K562 (cell line): ENCODE measurements around the gene CCNY. TPM values are rescaled to one million over a fixed set of nuclear protein-coding genes. Genes with fewer than 3 reads are reported as not detected.
A peak's percentile ranks its signal among the peaks of the same experiment; 100 is the strongest.

Source experiments
- ATAC-seq: fragments of 200-7000 bp; cut with Tn5 transposase; 3 replicates; pipeline ENCODE4 v1.9.1; 2020; ENCODE audit warnings: moderate library complexity
- BruUV-seq: library from RNA; stranded (reverse); fragments of 400-500 nt; replicated peaks from 2 replicates; lab custom pipeline; 2021; lab: Mats Ljungman, UMichigan
- CTCF ChIA-PET: fragments of 300-600 bp; formaldehyde crosslinking; extraction: SDS; loops from one replicate; lab custom pipeline; 2021; ENCODE audit warnings: low intra/inter-chr PET ratio; lab: Yijun Ruan, JAX
- POLR2A ChIA-PET: fragments of 300-600, 350-650 bp; sonication (Branson Sonifier 250); formaldehyde crosslinking; extraction: SDS; loops from one replicate; lab custom pipeline; 2021; ENCODE audit warnings: antibody characterized with exemption, inconsistent platforms; lab: Yijun Ruan, JAX
- DNase-seq, 4 experiments: peaks; one replicate each; pipeline versions ENCODE4 v3.0.0 to v3.0.0-alpha.2; 2011 to 2018; ENCODE audit warnings: low spot score in 3 of 4, mixed read lengths in 3 of 4; ENCODE audit errors: extremely low read depth in 1 of 4
- FAIRE-seq: peaks from 2 replicates; lab custom pipeline; 2011; peaks lifted over from hg19 to GRCh38; lab: Jason Lieb, UNC
- H2AFZ ChIP-seq: 2 replicates; pipeline ENCODE4 v1.6.0; 2011; ENCODE audit warnings: low read depth, low read length, control low read depth, inconsistent platforms
- H3K27ac ChIP-seq: fragments of 200-600 bp; 3 replicates; pipeline ENCODE4 v1.8.0; 2011; ENCODE audit warnings: low read depth, mild to moderate bottlenecking, control low read depth, inconsistent platforms, low read length, moderate library complexity, mixed read lengths; ENCODE audit errors: extremely low read depth
- H3K27me3 ChIP-seq, 2 experiments: fragments of 300-600 bp in 1 of 2; 2 replicates in 1 of 2; 3 replicates in 1 of 2; pipeline versions ENCODE4 v1.6.0 to v1.8.0; 2011; ENCODE audit warnings: inconsistent platforms in 2 of 2, low read length in 2 of 2, mild to moderate bottlenecking in 1 of 2, mixed read lengths in 1 of 2, moderate library complexity in 1 of 2; ENCODE audit not compliant: control insufficient read depth in 2 of 2, insufficient read depth in 2 of 2
- H3K36me3 ChIP-seq: fragments of 300-600 bp; 3 replicates; pipeline ENCODE4 v1.8.0; 2011; ENCODE audit warnings: mild to moderate bottlenecking, low read length, inconsistent platforms; ENCODE audit not compliant: control insufficient read depth, insufficient read depth
- H3K4me1 ChIP-seq, 2 experiments: fragments of 200-600 bp in 1 of 2; replicated peaks in 1 of 2; 2 replicates in 1 of 2; 3 replicates in 1 of 2; pipeline versions ENCODE4 v1.5.1 to v1.8.0; 2011; ENCODE audit warnings: inconsistent platforms in 2 of 2, low read length in 2 of 2, mild to moderate bottlenecking in 1 of 2, mixed read lengths in 1 of 2, moderate library complexity in 1 of 2; ENCODE audit not compliant: control insufficient read depth in 2 of 2, insufficient read depth in 2 of 2
- H3K4me2 ChIP-seq: 2 replicates; pipeline ENCODE4 v1.6.1; 2011; ENCODE audit warnings: low read length, control low read depth, inconsistent platforms, mixed read lengths; ENCODE audit not compliant: insufficient read depth
- H3K4me3 ChIP-seq: fragments of 200-600 bp; sonication (generic), shearing (Covaris generic); 2 replicates; pipeline ENCODE4 v1.5.1; 2016; ENCODE audit warnings: control low read depth, inconsistent platforms
- H3K79me2 ChIP-seq: fragments of 200-600 bp; 3 replicates; pipeline ENCODE4 v1.8.0; 2011; ENCODE audit warnings: low read length, inconsistent platforms; ENCODE audit not compliant: control insufficient read depth, insufficient read depth
- H3K9ac ChIP-seq, 2 experiments: 2 replicates each; pipeline versions ENCODE4 v1.6.0 to v1.6.1; 2011; ENCODE audit warnings: low read depth in 2 of 2, low read length in 2 of 2, control low read depth in 1 of 2, inconsistent platforms in 1 of 2, mild to moderate bottlenecking in 1 of 2, mixed read lengths in 1 of 2; ENCODE audit not compliant: insufficient read depth in 1 of 2
- H3K9me1 ChIP-seq: one replicate; pipeline ENCODE4 v1.6.0; 2011; ENCODE audit warnings: inconsistent platforms, mild to moderate bottlenecking, low read length, moderate library complexity; ENCODE audit not compliant: control insufficient read depth, insufficient read depth
- H3K9me3 ChIP-seq: replicated peaks from 2 replicates; pipeline ENCODE4 v1.5.1; 2011; ENCODE audit warnings: low read depth, low read length, inconsistent platforms; ENCODE audit not compliant: control insufficient read depth, insufficient read depth
- H4K20me1 ChIP-seq: replicated peaks from 2 replicates; pipeline ENCODE4 v1.6.1; 2011; ENCODE audit warnings: low read length, inconsistent platforms, mixed read lengths; ENCODE audit not compliant: control insufficient read depth, insufficient read depth
- CEBPB ChIP-seq: fragments of 450-650 bp; IDR thresholded peaks from 2 replicates; pipeline ENCODE4 v1.6.1; 2016; ENCODE audit warnings: missing genetic modification characterization, missing compliant biosample characterization
- MEIS2 ChIP-seq: fragments of 450-650 bp; IDR thresholded peaks from 2 replicates; pipeline ENCODE4 v1.6.1; 2014; ENCODE audit warnings: mild to moderate bottlenecking; ENCODE audit not compliant: partially characterized antibody
- MIER1 ChIP-seq: fragments of 450-650 bp; IDR thresholded peaks from 2 replicates; pipeline ENCODE4 v1.6.1; 2016; ENCODE audit warnings: antibody characterized with exemption, mild to moderate bottlenecking, low read depth
- RBM14 ChIP-seq: fragments of 200-400 bp; formaldehyde crosslinking; IDR thresholded peaks from 2 replicates; pipeline ENCODE4 v1.6.1; 2018; ENCODE audit warnings: low read depth, mild to moderate bottlenecking, low read length, moderate library complexity, borderline replicate concordance; ENCODE audit not compliant: insufficient read depth
- WHSC1 ChIP-seq: IDR thresholded peaks from one replicate; pipeline ENCODE4 v1.6.1; 2012; ENCODE audit warnings: low read length, control low read depth, inconsistent platforms
- WGBS: fragments of 100-300 bp; shearing (Covaris generic); methylation state at CpG from one replicate; pipeline ENCODE4 v1.1.6; 2016; ENCODE audit warnings: low coverage, mixed read lengths; ENCODE audit not compliant: insufficient coverage; ENCODE audit errors: missing lambda C conversion rate; 5-methylcytosine and 5-hydroxymethylcytosine counted together
- in situ Hi-C: fragments of 300-500 bp; cut with MboI; formaldehyde crosslinking; loops from 4 replicates; pipeline ENCODE4 v1.15.0; 2018; ENCODE audit warnings: inconsistent platforms, mixed read lengths
- intact Hi-C: fragments of 100-400 bp; cut with micrococcal nuclease; formaldehyde crosslinking; loops from 2 replicates; pipeline ENCODE4 v1.14.2; 2022
- polyA plus RNA-seq, 8 experiments: library from polyadenylated mRNA; depleted of rRNA in 4 of 8; stranded (reverse) in 5 of 8; unstranded in 3 of 8; fragments of >200 nt; fragmentation: Nextera tagmentation in 2 of 8; fragmentation: Illumina TruSeq in 1 of 8; extraction: Ambion mirVana in 2 of 8; extraction: Trizol in 1 of 8; gene quantifications; 2 replicates each; pipeline versions ENCODE4 v1.2.1 to v1.2.3, GENCODE V29; 2011 to 2014; ENCODE audit warnings: inconsistent platforms in 1 of 8, missing spikeins in 1 of 8
- total RNA-seq, 7 experiments: library from RNA; depleted of rRNA in 6 of 7; stranded (reverse); fragments of >200 nt in 6 of 7; fragmentation: Illumina TruSeq in 2 of 7; extraction: Trizol in 2 of 7; gene quantifications; 2 replicates each; pipeline versions ENCODE4 v1.2.1 to v1.2.3, GENCODE V29; 2011 to 2021; ENCODE audit warnings: low replicate concordance in 1 of 7

Gene CCNY
- total and polyA plus RNA-seq, 9 of the 15 experiments (the other 6 are each of a cell fraction or from before 2014, with no cell fraction given) = 8.4 to 109 (median 38.6) TPM

- in situ Hi-C loops (loop anchor here (25.0 kb wide), 1 partner anchor 335 kb away; no protein-coding TSS in a partner anchor), intact Hi-C loops (no loop called here)
- Histone ChIP-seq H3K9ac (no peak overlapping the region), H3K27ac (no peak overlapping the region), H3K4me1 (no peaks in the 10 kb centered on the region; a peak in 1 of 5 replicates), H3K36me3 (peaks cover 32% of the 10 kb centered on the region; the same call in 2 of the 3 replicates), H3K4me2 (no peak overlapping the region), H3K27me3 (no peaks in the 10 kb centered on the region), H2AFZ (no peak overlapping the region), H3K4me3 (no peak overlapping the region), H3K79me2 (no peaks in the 10 kb centered on the region), H3K9me3 (no peaks in the 10 kb centered on the region), H3K9me1 (no peaks in the 10 kb centered on the region), H4K20me1 (no peaks in the 10 kb centered on the region)
- POLR2A ChIA-PET = interaction anchor here (1.2 kb wide), 1 partner anchor 10 kb away, joined by 4 read pairs; no protein-coding TSS in a partner anchor
- TF ChIP-seq CEBPB (tag) (peak; percentile 26; the same call in 1 of the 2 replicates), RBM14 (no peak)
- no TSS peak for BruUV-seq
- DNase-seq = no peak
- ATAC-seq = no peak
- CTCF ChIA-PET = no interaction called here
- FAIRE-seq = no peak
- 100% methylated on average over 1 of the region's 1 CpG for WGBS
Observed at GRCh38 chr10:35572583-35572982, 236.3 kb downstream of the CCNY start.

- Histone ChIP-seq H4K20me1 (no peaks in the 10 kb centered on the region), H3K27ac (no peak overlapping the region), H3K4me2 (no peak overlapping the region), H3K4me3 (no peak overlapping the region), H3K9me3 (no peaks in the 10 kb centered on the region), H3K9me1 (no peaks in the 10 kb centered on the region), H2AFZ (no peak overlapping the region), H3K79me2 (no peaks in the 10 kb centered on the region), H3K9ac (no peak overlapping the region), H3K36me3 (peaks cover 20% of the 10 kb centered on the region; the same call in 2 of the 3 replicates), H3K27me3 (peaks cover 4 to 6% of the 10 kb centered on the region in 2 experiments; a peak in 1 of 5 replicates), H3K4me1 (no peaks in the 10 kb centered on the region; a peak in 1 of 5 replicates)
- CTCF ChIA-PET = no interaction called here
- POLR2A ChIA-PET = no interaction called here
- 100% methylated on average over 1 of the region's 1 CpG for WGBS
- FAIRE-seq (no peak), ATAC-seq (no peak), DNase-seq (no peak)
- in situ Hi-C loops = loop anchor here (25.0 kb wide), 1 partner anchor 336 kb away; no protein-coding TSS in a partner anchor
- BruUV-seq = no TSS peak
- TF ChIP-seq MIER1 (no peak), WHSC1 (no peak), MEIS2 (no peak)
- intact Hi-C loops = no loop called here
Observed at GRCh38 chr10:35573796-35574195, 237.5 kb downstream of the CCNY start.
